ENCODE data around the gene HLA-DOB. TPM values are rescaled to one million over a fixed set of nuclear protein-coding genes. Genes with fewer than 3 reads are reported as not detected.

Gene HLA-DOB
- total and polyA plus RNA-seq, 10 of the 15 experiments (the other 5 are each of a cell fraction or from before 2014, with no cell fraction given): 27.4 to 79.1 (median 37.0) TPM

- TF ChIP-seq USF1 (IDR thresholded peaks at IDR 0.05; ENCODE audit: borderline replicate concordance, extremely low read length, insufficient read depth, low read depth, low read length): no peak
- peak; percentile 43 for TF ChIP-seq E2F8 (IDR thresholded peaks at IDR 0.05; ENCODE audit: low read depth, partially characterized antibody)
- TF ChIP-seq IKZF1 (conservative IDR thresholded peaks at IDR 0.05): peak; percentile 95
- peak; percentile 79 to 84 (median 83) for TF ChIP-seq CTCF (IDR thresholded peaks at IDR 0.05 in 2 of 3, conservative IDR thresholded peaks at IDR 0.05 in 1 of 3; ENCODE audit: control insufficient read depth in 2 of 3, extremely low read depth in 1 of 3, insufficient read depth in 1 of 3, low read depth in 3 of 3, low read length in 3 of 3)
These were observed 37.0 kb upstream of the HLA-DOB start, which contains the start of the genes PSMB9 and TAP1 (continued) for GRCh38 chr6:32853541-32854375.

Measured in GM12878 (cell line).